IMR-90 (cell line): ENCODE data around the gene TBCK. TPM values are rescaled to one million over a fixed set of nuclear protein-coding genes. Genes with fewer than 3 reads are reported as not detected.

Experiments
- ATAC-seq: fragments of 200-7000 bp; cut with Tn5 transposase; 2 replicates; pipeline ENCODE4 v1.9.1; 2020; ENCODE audit warnings: low read depth, mild to moderate bottlenecking, moderate library complexity
- BruUV-seq: library from RNA; stranded (reverse); fragments of 400-500 nt; replicated peaks from 2 replicates; lab custom pipeline; 2021; lab: Mats Ljungman, UMichigan
- CTCF ChIA-PET: fragments of 300-600 bp; formaldehyde crosslinking; extraction: SDS; loops from one replicate; lab custom pipeline; 2021; ENCODE audit warnings: antibody characterized with exemption; lab: Yijun Ruan, JAX
- POLR2A ChIA-PET: fragments of 300-600 bp; sonication (Branson Sonifier 250); formaldehyde crosslinking; loops from one replicate; lab custom pipeline; 2022; ENCODE audit warnings: antibody characterized with exemption; ENCODE audit not compliant: unreplicated experiment; lab: Charles Lee
- DNase-seq: peaks from one replicate; pipeline ENCODE4 v3.0.0; 2013
- H2AFZ ChIP-seq: replicated peaks from 2 replicates; pipeline ENCODE3; 2013; ENCODE audit warnings: low read length, mild to moderate bottlenecking; ENCODE audit not compliant: poor library complexity
- H2AK5ac ChIP-seq: 2 replicates; pipeline ENCODE4 v1.6.1; 2013; ENCODE audit warnings: low read depth, low read length, inconsistent platforms
- H2AK9ac ChIP-seq: replicated peaks from 2 replicates; pipeline ENCODE3; 2013; ENCODE audit warnings: mild to moderate bottlenecking, low read depth, low read length, moderate library complexity; ENCODE audit not compliant: poor library complexity
- H2BK120ac ChIP-seq: 2 replicates; pipeline ENCODE4 v1.6.1; 2013; ENCODE audit warnings: low read depth, low read length, inconsistent platforms
- H2BK15ac ChIP-seq: 3 replicates; pipeline ENCODE4 v1.6.1; 2013; ENCODE audit warnings: low read depth, low read length, inconsistent platforms
- H2BK20ac ChIP-seq: 2 replicates; pipeline ENCODE4 v1.6.1; 2013; ENCODE audit warnings: low read depth, mild to moderate bottlenecking, inconsistent platforms, low read length, moderate library complexity
- H2BK5ac ChIP-seq: 2 replicates; pipeline ENCODE4 v1.6.1; 2013; ENCODE audit warnings: mild to moderate bottlenecking, low read depth, low read length, inconsistent platforms; ENCODE audit not compliant: poor library complexity, severe bottlenecking
- H3K14ac ChIP-seq: replicated peaks from 2 replicates; pipeline ENCODE4 v1.6.1; 2013; ENCODE audit warnings: low read depth, low read length, inconsistent platforms
- H3K18ac ChIP-seq: 2 replicates; pipeline ENCODE4 v1.6.1; 2013; ENCODE audit warnings: low read depth, low read length, control low read depth
- H3K23ac ChIP-seq: 2 replicates; pipeline ENCODE4 v1.6.1; 2013; ENCODE audit warnings: low read depth, low read length, inconsistent platforms
- H3K27ac ChIP-seq: 2 replicates; pipeline ENCODE4 v1.5.1; 2013; ENCODE audit warnings: mild to moderate bottlenecking, control low read depth, low read length; ENCODE audit not compliant: insufficient read depth
- H3K27me3 ChIP-seq: 2 replicates; pipeline ENCODE4 v1.6.1; 2013; ENCODE audit warnings: low read length; ENCODE audit not compliant: control insufficient read depth, insufficient read depth
- H3K36me3 ChIP-seq: 2 replicates; pipeline ENCODE4 v1.6.1; 2013; ENCODE audit warnings: low read length, mixed read lengths; ENCODE audit not compliant: control insufficient read depth, insufficient read depth
- H3K4ac ChIP-seq: 2 replicates; pipeline ENCODE4 v1.6.1; 2013; ENCODE audit warnings: low read depth, low read length, inconsistent platforms
- H3K4me1 ChIP-seq: 2 replicates; pipeline ENCODE4 v1.6.1; 2013; ENCODE audit warnings: low read length, mixed read lengths; ENCODE audit not compliant: control insufficient read depth, insufficient read depth
- H3K4me2 ChIP-seq: 2 replicates; pipeline ENCODE4 v1.6.1; 2013; ENCODE audit warnings: low read depth, mild to moderate bottlenecking, control low read depth, low read length, moderate library complexity
- H3K4me3 ChIP-seq: 2 replicates; pipeline ENCODE4 v1.5.1; 2013; ENCODE audit warnings: low read depth, mild to moderate bottlenecking, control low read depth, low read length, moderate library complexity; ENCODE audit not compliant: insufficient read depth
- H3K56ac ChIP-seq: 2 replicates; pipeline ENCODE4 v1.6.1; 2013; ENCODE audit warnings: low read length, inconsistent platforms; ENCODE audit not compliant: insufficient read depth; ENCODE audit errors: extremely low read depth
- H3K79me1 ChIP-seq, 2 experiments: 2 replicates each; pipeline ENCODE4 v1.6.1; 2013; ENCODE audit warnings: low read length in 2 of 2, inconsistent platforms in 1 of 2, low read depth in 1 of 2
- H3K9ac ChIP-seq: 2 replicates; pipeline ENCODE4 v1.6.1; 2013; ENCODE audit warnings: low read depth, low read length, control low read depth
- H3K9me1 ChIP-seq: 2 replicates; pipeline ENCODE4 v1.6.1; 2013; ENCODE audit warnings: low read length, inconsistent platforms; ENCODE audit not compliant: insufficient read depth
- H3K9me3 ChIP-seq: 2 replicates; pipeline ENCODE4 v1.6.1; 2013; ENCODE audit warnings: low read length; ENCODE audit not compliant: control insufficient read depth, insufficient read depth
- H4K20me1 ChIP-seq: 2 replicates; pipeline ENCODE4 v1.6.1; 2013; ENCODE audit warnings: low read length, inconsistent platforms; ENCODE audit not compliant: insufficient read depth
- H4K5ac ChIP-seq: 2 replicates; pipeline ENCODE4 v1.6.1; 2013; ENCODE audit warnings: mild to moderate bottlenecking, low read depth, low read length, control low read depth
- H4K8ac ChIP-seq, 2 experiments: 2 replicates each; pipeline ENCODE4 v1.6.1; 2013; ENCODE audit warnings: low read depth in 2 of 2, low read length in 2 of 2, control low read depth in 1 of 2, inconsistent platforms in 1 of 2
- H4K91ac ChIP-seq: 2 replicates; pipeline ENCODE4 v1.6.1; 2013; ENCODE audit warnings: low read depth, low read length, inconsistent platforms; ENCODE audit not compliant: insufficient read depth
- CEBPB ChIP-seq: IDR thresholded peaks from 2 replicates; pipeline ENCODE4 v1.6.1; 2012; ENCODE audit warnings: low read depth, low read length, improper control_type of control experiment
- POLR2A ChIP-seq: IDR thresholded peaks from 2 replicates; pipeline ENCODE4 v1.6.1; 2012; ENCODE audit warnings: mild to moderate bottlenecking, low read depth, low read length
- RCOR1 ChIP-seq: IDR thresholded peaks from 2 replicates; pipeline ENCODE4 v1.6.1; 2012; ENCODE audit warnings: mild to moderate bottlenecking, low read length, improper control_type of control experiment; ENCODE audit not compliant: insufficient replicate concordance
- WGBS, 2 experiments: methylation state at CpG; one replicate each; pipeline versions ENCODE4 v1.1.5 to v1.1.7; 2013; ENCODE audit warnings: missing lambda C conversion rate in 2 of 2; ENCODE audit not compliant: insufficient read length in 1 of 2; ENCODE audit errors: extremely low coverage in 2 of 2; 5-methylcytosine and 5-hydroxymethylcytosine counted together
- dilution Hi-C: fragments of 300-500 bp; cut with HindIII; formaldehyde crosslinking; loops from one replicate; pipeline ENCODE4 v1.14.3; 2018; ENCODE audit warnings: low sequenced_read_pairs; ENCODE audit not compliant: unreplicated experiment
- in situ Hi-C: fragments of 300-500 bp; cut with MboI; formaldehyde crosslinking; loops from 3 replicates; pipeline ENCODE4 v1.14.3; 2019; ENCODE audit warnings: low sequenced_read_pairs, inconsistent platforms, mixed read lengths
- intact Hi-C: fragments of 100-400 bp; cut with micrococcal nuclease; formaldehyde crosslinking; loops from 2 replicates; pipeline ENCODE4 v1.10.0; 2022
- polyA plus RNA-seq, 3 experiments: library from polyadenylated mRNA; depleted of rRNA; stranded (reverse); fragments of >200 nt; gene quantifications; 2 replicates each; pipeline ENCODE4 v1.2.3, GENCODE V29; 2012; ENCODE audit warnings: low replicate concordance in 1 of 3
- total RNA-seq: library from RNA; depleted of rRNA; stranded (reverse); fragments of >200 nt; gene quantifications from 2 replicates; pipeline ENCODE4 v1.2.3, GENCODE V29; 2012
- TF ChIP-seq, protein P1 (sequence below): fragments of 150-350 bp; IDR thresholded peaks from 2 replicates; pipeline ENCODE4 v1.6.1; 2017; ENCODE audit warnings: mild to moderate bottlenecking, antibody characterized with exemption, low read length, low read depth

TBCK gene
- total and polyA plus RNA-seq, 2 of the 4 experiments (the other 2 are of a cell fraction) = 10.7 to 29.9 TPM

DNA sequence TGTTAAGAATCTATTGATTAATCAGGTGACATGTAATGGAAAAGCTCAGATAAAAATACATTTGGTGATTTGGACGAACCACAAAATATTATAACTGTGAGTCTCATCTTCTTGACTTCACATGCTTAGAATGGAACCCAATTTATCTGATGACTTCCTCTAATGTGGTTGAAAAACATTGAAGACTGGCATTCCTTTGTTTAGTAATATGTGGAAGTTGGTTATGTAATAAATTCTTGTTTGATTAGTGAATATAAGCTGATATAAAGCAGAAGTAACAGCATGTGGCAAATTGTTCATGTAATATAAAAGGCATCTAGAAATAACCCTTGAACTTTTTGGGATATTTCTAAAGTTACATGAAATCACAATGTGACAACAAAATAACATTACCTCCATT is 42.9 kb upstream of the TBCK start:
- H3K18ac ChIP-seq = no peak overlapping the region
- H3K36me3 ChIP-seq = no peaks in the 10 kb centered on the region
- in situ Hi-C loops = no loop called here
- H2AK5ac ChIP-seq = no peak overlapping the region
- no peak for TF ChIP-seq POLR2A
- peak; percentile 54 for TF ChIP-seq CEBPB
- TF ChIP-seq, protein P1, sequence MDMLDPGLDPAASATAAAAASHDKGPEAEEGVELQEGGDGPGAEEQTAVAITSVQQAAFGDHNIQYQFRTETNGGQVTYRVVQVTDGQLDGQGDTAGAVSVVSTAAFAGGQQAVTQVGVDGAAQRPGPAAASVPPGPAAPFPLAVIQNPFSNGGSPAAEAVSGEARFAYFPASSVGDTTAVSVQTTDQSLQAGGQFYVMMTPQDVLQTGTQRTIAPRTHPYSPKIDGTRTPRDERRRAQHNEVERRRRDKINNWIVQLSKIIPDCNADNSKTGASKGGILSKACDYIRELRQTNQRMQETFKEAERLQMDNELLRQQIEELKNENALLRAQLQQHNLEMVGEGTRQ = no peak
- no peak for TF ChIP-seq RCOR1
- H3K23ac ChIP-seq = no peak overlapping the region
- no peaks in the 10 kb centered on the region for H3K79me1 ChIP-seq
- H3K4ac ChIP-seq = no peak overlapping the region
- no CpG with 5 or more reads among the region's 1 CpG for WGBS, 2 experiments
- H4K5ac ChIP-seq = no peak overlapping the region
- DNase-seq (peak; percentile 77), ATAC-seq (peak; percentile 57)
- no peak overlapping the region for H2BK5ac ChIP-seq
- H3K9me3 ChIP-seq = no peaks in the 10 kb centered on the region
- no peak overlapping the region for H2AK9ac ChIP-seq
- no peaks in the 10 kb centered on the region for H3K4me1 ChIP-seq
- BruUV-seq = no TSS peak
- no peak overlapping the region for H2BK20ac ChIP-seq
- H4K20me1 ChIP-seq = no peaks in the 10 kb centered on the region
- no peak overlapping the region for H3K56ac ChIP-seq
- no peak overlapping the region for H2BK120ac ChIP-seq
- no peak overlapping the region for H3K14ac ChIP-seq
- H3K4me2 ChIP-seq = no peak overlapping the region
- no peaks in the 10 kb centered on the region for H3K27me3 ChIP-seq
- H3K27ac ChIP-seq = no peak overlapping the region
- no peak overlapping the region for H4K91ac ChIP-seq
- no peak overlapping the region for H4K8ac ChIP-seq
- no peak overlapping the region for H3K9ac ChIP-seq
- no peak overlapping the region for H2AFZ ChIP-seq
- POLR2A ChIA-PET = no interaction called here
- CTCF ChIA-PET = no interaction called here
- H2BK15ac ChIP-seq = no peak overlapping the region
- dilution Hi-C loops = no loop called here
- intact Hi-C loops = no loop called here
- H3K9me1 ChIP-seq = no peaks in the 10 kb centered on the region
- no peak overlapping the region for H3K4me3 ChIP-seq
